ENCODE data around the gene PDPN.

Gene PDPN

DNA sequence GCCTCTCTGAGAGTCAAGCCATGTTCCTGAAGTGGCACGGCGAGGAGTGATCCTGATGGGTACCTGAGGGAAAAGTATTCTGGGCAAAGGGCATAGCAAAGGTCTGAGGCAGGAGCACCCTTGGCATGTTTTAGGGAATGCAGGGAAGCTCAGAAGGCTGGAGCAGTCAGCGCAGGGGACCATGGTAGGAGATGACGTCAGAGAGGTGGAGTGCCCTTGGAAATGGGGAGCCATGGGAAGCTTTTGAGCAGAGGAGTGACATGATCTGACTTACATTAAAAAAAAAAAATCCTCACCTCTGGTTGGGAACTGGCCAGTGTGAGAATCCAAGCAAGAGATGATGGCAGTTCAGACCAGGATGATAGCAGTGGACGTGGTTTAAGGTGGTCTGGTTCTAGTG is 37.2 kb downstream of the PDPN start:
- Histone ChIP-seq H3K4me3 (ENCODE audit: low read length) (no peak overlapping the region), H3K9me3 (ENCODE audit: control insufficient read depth, insufficient read depth, low read length) (no peaks in the 10 kb centered on the region), H3K4me1 (ENCODE audit: control insufficient read depth, low read length) (no peaks in the 10 kb centered on the region), H4K20me1 (ENCODE audit: control insufficient read depth, insufficient read depth, low read depth, low read length) (no peaks in the 10 kb centered on the region), H3F3A (ENCODE audit: control insufficient read depth, insufficient read depth) (no peaks in the 10 kb centered on the region), H3K36me3 (ENCODE audit: control insufficient read depth, low read length) (no peaks in the 10 kb centered on the region), H3K9me2 (replicated peaks; ENCODE audit: control insufficient read depth, low read length) (no peaks in the 10 kb centered on the region), H3K27me3 (ENCODE audit: control insufficient read depth, low read length) (no peaks in the 10 kb centered on the region), H3K4me2 (ENCODE audit: low read length) (no peak overlapping the region), H3K79me2 (ENCODE audit: control insufficient read depth, low read length) (no peaks in the 10 kb centered on the region), H3K27ac (ENCODE audit: low read depth, low read length) (no peak overlapping the region)
- no peak for TF ChIP-seq EZH2phosphoT487 (IDR thresholded peaks at IDR 0.05; ENCODE audit: borderline replicate concordance, low read length)
- TF ChIP-seq, protein P1, sequence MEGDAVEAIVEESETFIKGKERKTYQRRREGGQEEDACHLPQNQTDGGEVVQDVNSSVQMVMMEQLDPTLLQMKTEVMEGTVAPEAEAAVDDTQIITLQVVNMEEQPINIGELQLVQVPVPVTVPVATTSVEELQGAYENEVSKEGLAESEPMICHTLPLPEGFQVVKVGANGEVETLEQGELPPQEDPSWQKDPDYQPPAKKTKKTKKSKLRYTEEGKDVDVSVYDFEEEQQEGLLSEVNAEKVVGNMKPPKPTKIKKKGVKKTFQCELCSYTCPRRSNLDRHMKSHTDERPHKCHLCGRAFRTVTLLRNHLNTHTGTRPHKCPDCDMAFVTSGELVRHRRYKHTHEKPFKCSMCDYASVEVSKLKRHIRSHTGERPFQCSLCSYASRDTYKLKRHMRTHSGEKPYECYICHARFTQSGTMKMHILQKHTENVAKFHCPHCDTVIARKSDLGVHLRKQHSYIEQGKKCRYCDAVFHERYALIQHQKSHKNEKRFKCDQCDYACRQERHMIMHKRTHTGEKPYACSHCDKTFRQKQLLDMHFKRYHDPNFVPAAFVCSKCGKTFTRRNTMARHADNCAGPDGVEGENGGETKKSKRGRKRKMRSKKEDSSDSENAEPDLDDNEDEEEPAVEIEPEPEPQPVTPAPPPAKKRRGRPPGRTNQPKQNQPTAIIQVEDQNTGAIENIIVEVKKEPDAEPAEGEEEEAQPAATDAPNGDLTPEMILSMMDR (IDR thresholded peaks at IDR 0.05; ENCODE audit: low read depth, low read length, poor library complexity, severe bottlenecking): no peak

DNA sequence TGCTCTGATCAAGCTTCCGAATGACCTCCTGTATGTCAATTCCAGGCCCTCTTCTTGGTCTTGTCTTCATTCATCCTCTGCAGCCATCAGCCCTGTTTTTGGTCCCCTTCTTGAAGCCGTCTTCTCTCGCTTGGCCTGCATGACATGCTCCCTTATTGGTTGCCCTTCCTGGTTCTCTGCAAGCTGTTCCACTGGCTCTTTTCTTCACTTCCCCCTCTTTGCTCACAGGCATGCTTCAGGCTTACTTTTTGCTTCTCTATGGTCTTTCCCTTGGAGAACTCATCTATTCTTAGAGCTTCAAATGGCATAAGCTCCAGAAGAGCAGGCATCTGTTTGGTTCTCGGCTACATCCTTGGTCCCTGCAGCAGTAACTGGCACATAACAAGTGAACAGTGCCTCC is 38.8 kb downstream of the PDPN start:
- Histone ChIP-seq H3K79me2 (ENCODE audit: control insufficient read depth, low read length) (no peaks in the 10 kb centered on the region), H3K4me1 (ENCODE audit: control insufficient read depth, low read length) (no peaks in the 10 kb centered on the region), H3K36me3 (ENCODE audit: control insufficient read depth, low read length) (no peaks in the 10 kb centered on the region), H3K27me3 (ENCODE audit: control insufficient read depth, low read length) (no peaks in the 10 kb centered on the region), H3K4me3 (ENCODE audit: low read length) (no peak overlapping the region), H4K20me1 (ENCODE audit: control insufficient read depth, insufficient read depth, low read depth, low read length) (no peaks in the 10 kb centered on the region), H3K9me2 (replicated peaks; ENCODE audit: control insufficient read depth, low read length) (no peaks in the 10 kb centered on the region), H3K4me2 (ENCODE audit: low read length) (no peak overlapping the region), H3F3A (ENCODE audit: control insufficient read depth, insufficient read depth) (no peaks in the 10 kb centered on the region), H3K27ac (ENCODE audit: low read depth, low read length) (no peak overlapping the region), H3K9me3 (ENCODE audit: control insufficient read depth, insufficient read depth, low read length) (no peaks in the 10 kb centered on the region)
- TF ChIP-seq, protein P1 (IDR thresholded peaks at IDR 0.05; ENCODE audit: low read depth, low read length, poor library complexity, severe bottlenecking): no peak
- TF ChIP-seq EZH2phosphoT487 (IDR thresholded peaks at IDR 0.05; ENCODE audit: borderline replicate concordance, low read length): no peak

DNA sequence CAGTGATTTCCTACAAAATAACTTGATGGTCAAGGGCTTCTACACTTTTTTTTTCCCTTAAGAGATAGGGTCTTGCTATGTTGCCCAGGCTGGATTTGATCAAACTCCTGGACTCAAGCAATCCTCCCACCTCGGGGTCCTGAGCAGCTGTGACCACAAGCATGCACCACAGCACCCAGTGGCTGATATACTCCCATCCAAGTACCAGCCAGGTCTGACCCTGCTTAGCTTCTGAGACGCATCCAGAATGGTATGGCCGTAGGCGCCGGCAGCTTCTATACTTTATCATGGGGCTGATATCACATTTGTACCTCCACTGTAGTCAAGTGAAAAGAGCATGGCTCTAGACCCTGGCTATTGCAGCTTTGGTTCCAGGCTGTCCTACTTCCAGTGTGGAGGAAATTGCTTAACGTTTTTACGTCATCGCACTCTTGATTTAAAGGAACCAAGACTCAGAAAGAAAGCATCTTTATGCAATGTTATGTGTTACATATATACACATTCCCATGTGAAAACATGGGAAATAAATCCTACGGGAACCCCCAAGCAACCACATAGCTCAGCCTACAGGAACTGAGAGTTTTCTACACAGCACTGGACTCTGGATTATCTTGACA is 39.5 kb downstream of the PDPN start:
- no peak overlapping the region for H3K4me2 ChIP-seq (ENCODE audit: low read length)
- H3F3A ChIP-seq (ENCODE audit: control insufficient read depth, insufficient read depth): no peaks in the 10 kb centered on the region
- no peaks in the 10 kb centered on the region for H4K20me1 ChIP-seq (ENCODE audit: control insufficient read depth, insufficient read depth, low read depth, low read length)
- H3K4me3 ChIP-seq (ENCODE audit: low read length): no peak overlapping the region
- H3K4me1 ChIP-seq (ENCODE audit: control insufficient read depth, low read length): no peaks in the 10 kb centered on the region
- no peaks in the 10 kb centered on the region for H3K9me3 ChIP-seq (ENCODE audit: control insufficient read depth, insufficient read depth, low read length)
- no peaks in the 10 kb centered on the region for H3K27me3 ChIP-seq (ENCODE audit: control insufficient read depth, low read length)
- no peak overlapping the region for H3K27ac ChIP-seq (ENCODE audit: low read depth, low read length)
- H3K9me2 ChIP-seq (replicated peaks; ENCODE audit: control insufficient read depth, low read length): no peaks in the 10 kb centered on the region
- TF ChIP-seq, protein P1 (IDR thresholded peaks at IDR 0.05; ENCODE audit: low read depth, low read length, poor library complexity, severe bottlenecking): no peak
- TF ChIP-seq EZH2phosphoT487 (IDR thresholded peaks at IDR 0.05; ENCODE audit: borderline replicate concordance, low read length): no peak
- H3K79me2 ChIP-seq (ENCODE audit: control insufficient read depth, low read length): no peaks in the 10 kb centered on the region
- no peaks in the 10 kb centered on the region for H3K36me3 ChIP-seq (ENCODE audit: control insufficient read depth, low read length)

Measured in DOHH2 (cell line).